NCI-H524 (cell line): ENCODE data around the gene B9D2.
A peak's percentile ranks its signal among the peaks of the same experiment; 100 is the strongest.
"Not testable (repeated sequence)": the region's sequence is repeated elsewhere in the genome, so short reads cannot be mapped to it uniquely, and the experiment has no call there.

Experiments
- DNase-seq, 2 experiments: peaks; one replicate each; lab custom pipeline; 2025; lab: John Stamatoyannopoulos, UW

Gene B9D2

DNA sequence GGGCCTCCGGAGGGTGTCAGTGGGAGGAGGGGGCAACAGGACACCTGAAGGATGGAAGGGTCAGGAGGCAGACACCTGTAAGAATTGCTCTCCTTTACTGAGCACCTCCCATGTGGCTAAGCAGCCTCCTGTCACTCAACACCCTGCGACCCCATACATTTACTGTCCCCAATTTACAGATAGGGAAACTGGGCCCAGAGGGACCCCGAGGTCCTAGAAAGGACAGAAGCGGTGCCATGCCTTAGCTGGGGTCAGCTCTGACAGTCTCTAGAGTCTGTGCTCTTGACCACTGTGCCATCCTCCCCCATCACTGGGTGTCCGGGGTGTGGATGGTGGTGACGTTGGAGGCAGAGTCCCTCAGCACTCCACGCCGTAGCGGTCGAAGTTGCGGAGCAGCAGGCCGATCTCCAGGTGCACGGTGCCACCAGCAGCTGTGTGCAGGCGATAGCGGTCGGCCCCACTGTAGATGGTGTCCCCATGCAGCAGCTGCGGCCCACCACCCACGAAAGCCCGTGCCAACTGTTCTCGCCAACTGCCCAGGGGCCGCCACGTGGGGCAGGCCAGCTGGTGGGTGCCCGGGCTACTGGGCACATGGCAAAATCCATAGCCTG lies 9.5 kb downstream of the B9D2 start:
- DNase-seq = peak in 1 of 2 experiments; percentile 28

DNA sequence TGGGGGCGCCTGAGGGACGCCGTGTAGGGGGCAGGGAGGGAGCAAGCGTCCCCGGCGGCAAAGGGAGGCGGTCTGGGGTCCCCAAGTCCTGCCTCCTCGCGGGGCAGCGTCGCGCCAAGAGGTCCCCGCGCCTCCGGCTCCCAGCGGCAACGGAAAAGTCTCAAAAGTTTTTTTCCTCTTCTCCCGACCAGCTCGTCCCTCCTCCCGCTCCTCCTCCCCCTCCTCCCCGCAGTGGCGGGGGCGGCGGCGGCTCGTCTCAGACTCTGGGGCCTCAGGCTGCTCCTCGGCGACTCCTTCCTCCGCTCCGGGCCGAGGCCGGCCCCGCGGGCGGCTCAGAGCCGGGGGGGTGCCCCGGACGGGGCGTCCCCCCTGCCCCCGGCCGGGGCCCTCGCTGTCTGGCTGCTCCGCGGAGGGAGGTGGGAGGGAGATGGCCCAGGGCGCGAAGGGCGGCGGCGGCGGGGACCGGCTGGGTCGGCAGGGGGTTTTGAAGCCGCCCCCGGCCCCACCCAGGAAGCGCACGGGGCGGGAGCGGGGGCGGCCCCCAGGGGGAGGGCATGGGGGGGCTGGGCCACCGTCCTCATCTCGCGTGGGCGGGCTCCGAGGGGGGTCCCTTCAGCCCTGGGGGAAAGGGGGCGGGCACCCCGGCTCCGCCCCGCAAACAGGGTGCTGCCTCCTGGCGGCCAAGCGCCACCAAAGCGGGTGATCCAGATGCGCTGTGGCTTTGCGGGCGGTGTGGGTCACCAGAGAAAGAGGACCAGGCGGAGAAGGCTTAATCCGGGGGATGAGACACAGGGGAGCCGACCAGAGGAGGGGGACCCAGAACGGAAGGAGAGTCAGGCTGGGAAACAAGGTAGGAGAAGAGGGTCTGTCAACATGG lies 10.2 kb downstream of the B9D2 start, which contains the start of gene TGFB1:
Gene TGFB1 (minus strand): TSS at position 457 of the 877 bp plus-strand sequence. CDS start 878 bp downstream, outside the sequence.
- peak in 1 of 2 experiments; percentile 73 for DNase-seq

DNA sequence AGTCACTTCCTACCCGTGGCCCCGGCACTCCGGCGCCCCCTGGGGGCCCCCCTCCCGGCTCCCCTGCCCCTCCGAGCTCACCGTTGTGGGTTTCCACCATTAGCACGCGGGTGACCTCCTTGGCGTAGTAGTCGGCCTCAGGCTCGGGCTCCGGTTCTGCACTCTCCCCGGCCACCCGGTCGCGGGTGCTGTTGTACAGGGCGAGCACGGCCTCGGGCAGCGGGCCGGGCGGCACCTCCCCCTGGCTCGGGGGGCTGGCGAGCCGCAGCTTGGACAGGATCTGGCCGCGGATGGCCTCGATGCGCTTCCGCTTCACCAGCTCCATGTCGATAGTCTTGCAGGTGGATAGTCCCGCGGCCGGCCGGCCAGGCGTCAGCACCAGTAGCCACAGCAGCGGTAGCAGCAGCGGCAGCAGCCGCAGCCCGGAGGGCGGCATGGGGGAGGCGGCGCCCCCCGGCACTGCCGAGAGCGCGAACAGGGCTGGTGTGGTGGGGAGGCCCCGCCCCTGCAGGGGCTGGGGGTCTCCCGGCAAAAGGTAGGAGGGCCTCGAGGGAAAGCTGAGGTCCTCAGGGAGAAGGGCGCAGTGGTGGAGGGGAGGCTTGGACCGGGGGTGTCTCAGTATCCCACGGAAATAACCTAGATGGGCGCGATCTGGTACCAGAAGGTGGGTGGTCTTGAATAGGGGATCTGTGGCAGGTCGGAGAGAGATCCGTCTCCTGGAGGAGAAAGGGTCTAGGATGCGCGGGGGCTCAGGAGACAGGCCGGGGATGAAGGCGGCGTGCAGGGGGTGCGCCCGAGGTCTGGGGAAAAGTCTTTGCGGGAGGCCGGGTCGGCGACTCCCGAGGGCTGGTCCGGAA lies 11.1 kb downstream of the B9D2 start:
- DNase-seq = peak; percentile 43 to 52

DNA sequence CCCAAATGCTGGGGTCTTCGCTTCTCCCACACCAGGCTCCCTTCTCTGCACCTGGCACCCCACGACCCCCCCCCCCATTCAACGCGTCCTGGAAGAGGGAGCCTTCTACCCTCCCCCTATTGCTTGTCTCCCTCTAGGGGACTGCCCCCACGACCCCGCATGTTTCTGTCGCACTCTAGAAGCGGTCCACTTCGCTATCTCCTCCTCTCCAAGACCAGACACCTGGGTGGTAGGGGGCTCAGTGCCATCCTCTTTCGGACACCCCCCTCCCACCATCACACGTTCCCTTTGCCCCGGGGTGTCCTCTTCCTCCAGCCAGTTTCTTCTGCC lies 11.7 kb downstream of the B9D2 start:
- DNase-seq = no peak

DNA sequence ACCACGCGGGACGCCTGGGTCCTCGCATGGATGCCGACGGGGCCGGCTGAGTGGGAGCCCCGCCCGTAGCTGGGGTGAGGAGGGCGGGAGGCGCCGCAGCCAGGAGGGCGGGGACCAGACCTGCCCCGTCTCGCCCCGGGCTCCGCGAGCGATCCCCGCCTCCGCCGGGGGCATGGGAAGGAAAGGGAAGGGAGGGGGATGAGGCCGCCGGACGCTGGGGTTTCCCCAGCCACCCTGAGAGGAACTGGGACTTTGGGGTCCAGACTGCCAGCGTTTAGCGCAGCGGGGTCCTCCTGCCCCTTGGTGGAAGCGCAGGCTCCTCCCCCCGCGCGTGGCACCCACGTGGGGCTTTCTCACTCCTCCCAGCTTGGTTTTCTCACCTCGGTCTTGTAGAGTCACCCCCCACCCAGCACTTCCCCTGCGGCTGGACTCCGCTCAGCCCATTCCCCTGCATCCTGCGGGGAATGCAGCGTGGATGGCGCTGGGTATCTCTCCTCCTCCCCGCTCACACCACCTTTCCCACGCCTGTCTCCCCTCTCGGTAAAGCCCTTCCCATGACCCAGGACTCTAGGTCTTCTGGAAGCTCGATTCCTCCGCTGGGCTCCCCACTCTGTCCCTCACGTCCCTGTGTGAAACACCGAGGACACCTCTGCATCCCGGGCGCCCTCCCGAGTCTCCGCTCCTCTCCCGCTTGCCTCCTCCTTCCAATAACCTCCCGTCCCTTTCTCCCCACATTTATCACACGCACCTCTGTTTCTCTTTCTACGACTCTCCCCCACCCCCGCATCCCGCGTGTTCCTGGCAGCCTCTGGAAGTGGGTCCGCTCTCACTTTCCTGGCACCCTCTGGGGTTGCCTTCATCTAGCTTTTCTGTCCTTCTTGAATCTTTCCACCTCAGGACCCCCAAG lies 12.4 kb downstream of the B9D2 start:
- DNase-seq = peak in 1 of 2 experiments; percentile 26

DNA sequence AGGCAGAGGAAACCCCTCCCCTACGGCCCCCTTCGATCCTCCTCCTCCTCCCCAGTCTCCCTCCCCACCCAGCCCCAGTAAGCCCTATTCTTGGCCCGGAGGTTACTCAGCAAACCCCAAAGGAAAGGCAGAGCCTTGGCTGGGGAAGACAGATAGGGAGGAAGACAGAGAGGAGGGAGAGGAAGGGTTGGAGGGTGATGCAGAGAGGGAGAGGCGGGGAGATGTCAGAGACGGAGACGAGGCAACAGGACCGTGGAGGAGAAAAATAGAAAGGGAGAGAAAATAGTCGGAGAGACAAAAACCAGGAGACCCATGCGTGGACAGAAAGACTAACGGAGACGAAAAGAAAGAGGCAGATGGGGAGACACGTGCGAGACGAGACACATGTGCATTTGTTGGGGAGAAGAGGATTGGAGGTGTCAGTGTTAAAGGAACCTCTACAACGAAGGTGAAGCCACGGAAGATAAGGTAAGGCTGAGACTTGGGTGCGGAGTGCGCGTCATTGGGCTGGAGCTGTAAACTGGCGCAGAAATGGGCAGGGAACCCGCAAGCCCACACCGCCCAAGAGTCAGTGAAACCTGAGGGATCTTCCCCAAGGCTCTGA lies 13.1 kb downstream of the B9D2 start:
- DNase-seq = no peak

DNA sequence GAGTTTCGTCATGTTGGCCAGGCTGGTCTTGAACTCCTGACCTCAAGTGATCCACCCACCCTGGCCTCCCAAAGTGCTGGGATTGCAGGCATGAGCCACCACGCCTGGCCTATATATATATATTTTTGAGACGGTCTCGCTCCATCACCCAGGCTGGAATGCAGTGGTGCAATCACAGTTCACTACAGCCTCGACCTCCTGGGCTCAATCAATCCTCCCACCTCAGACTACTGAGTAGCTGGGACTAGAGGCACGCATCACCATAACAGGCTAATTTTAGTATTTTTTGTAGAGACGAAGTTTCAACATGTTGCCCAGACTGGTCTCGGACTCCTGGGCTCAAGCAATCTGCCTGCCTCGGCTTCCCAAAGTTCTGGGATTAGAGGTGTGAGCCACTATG lies 17.0 kb downstream of the B9D2 start:
- not testable (repeated sequence) for DNase-seq

DNA sequence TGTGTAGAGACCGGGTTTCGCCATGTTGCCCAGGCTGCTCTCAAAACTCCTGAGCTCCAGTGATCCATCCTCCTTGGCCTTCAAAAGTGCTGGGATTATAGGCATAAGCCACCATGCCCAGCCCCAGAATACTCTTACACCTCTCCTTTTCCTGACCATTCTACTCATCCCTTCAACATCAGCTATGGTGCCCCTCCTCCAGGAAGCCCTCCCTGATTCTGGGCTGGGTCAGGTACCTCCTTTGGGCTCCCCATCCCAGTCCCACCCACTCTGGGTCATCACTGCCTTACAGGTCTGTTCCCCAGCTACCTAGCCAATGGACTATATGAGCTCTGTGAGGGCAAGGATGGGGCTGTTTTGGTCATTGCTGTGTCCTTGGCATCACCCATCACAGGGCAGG lies 19.8 kb downstream of the B9D2 start:
- DNase-seq = no peak

DNA sequence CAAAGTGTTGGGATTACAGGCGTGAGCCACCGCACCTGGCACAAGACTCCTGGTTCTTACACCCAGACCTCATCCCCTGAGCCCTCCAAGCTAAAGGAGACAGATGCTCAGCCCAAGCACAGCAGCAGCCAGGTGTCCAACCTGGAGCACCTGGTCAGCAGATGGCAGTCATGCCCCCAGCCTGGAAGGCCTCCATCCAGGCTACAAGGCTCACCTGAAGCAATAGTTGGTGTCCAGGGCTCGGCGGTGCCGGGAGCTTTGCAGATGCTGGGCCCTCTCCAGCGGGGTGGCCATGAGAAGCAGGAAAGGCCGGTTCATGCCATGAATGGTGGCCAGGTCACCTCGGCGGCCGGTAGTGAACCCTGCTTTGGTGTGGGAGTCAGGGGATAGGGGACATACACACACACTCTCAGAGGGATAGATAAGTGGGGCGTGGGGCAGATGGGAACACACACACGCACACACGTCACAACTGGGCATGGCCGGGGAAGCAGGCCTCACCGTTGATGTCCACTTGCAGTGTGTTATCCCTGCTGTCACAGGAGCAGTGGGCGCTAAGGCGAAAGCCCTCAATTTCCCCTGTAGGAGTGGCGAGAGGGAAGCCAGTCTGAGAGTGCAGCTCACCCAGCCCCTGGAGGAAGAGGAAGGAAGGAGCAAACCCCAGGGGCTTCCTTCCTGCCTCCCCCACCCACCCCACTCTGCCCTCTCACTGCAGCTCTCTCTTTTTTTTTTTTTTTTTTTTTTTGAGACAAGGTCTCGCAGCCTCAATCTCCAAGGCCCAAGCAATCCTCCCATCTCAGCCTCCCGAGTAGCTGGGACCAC lies 22.1 kb downstream of the B9D2 start:
- no peak for DNase-seq

DNA sequence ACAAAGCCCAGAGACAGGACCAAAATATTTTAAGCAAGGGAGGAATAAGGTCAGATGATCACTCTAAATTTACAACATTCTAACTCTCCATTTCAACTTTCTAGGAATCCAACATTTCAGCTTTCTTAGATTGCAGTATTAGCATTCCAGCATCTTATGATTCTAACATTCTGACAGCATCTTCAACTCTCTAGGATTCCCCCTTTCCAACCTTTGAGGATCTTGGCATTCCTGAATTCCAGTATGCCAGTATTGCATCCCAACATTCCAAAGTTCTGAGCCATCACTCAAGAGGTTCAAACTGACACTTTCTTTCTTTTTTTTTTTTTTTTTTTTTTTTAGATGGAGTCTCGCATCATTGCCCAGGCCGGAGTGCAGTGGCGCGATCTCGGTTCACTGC lies 24.0 kb downstream of the B9D2 start:
- no peak for DNase-seq

DNA sequence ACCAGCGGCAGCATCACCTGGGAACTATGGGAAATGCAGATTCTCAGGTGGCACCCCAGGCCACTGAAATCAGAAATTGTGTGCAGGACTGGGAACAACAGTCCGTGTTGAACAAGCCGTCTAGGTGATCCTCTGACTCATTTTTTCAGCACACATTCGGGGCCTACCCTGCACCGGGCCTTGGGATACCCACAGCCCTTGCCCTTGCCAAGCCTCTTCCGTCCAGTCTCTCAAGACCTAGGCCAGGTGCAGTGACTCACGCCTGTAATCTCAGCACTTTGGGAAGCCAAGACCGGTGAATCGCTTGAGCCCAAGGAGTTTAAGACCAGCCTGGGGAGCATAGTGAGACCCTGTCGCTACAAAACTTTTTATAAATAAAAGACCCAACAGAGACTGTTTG lies 28.5 kb downstream of the B9D2 start:
- DNase-seq = no peak

DNA sequence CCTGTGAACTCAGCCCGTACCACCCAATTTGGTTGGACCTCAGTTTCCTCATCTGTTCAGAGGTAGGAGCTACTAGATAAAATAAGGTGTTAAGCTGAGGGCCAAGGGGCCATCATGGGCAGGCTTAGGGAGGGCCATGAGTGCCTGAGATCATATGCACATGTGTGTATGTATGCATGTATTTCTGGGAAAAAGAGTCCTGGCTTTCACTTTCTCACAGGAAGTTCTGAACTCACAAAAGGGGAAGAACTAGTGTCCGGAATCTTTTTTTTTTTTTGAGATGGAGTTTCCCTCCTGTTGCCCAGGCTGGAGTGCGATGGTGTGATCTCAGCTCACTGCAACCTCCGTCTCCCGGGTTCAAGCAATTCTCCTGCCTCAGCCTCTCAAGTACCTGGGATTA lies 29.2 kb downstream of the B9D2 start:
- no peak for DNase-seq

DNA sequence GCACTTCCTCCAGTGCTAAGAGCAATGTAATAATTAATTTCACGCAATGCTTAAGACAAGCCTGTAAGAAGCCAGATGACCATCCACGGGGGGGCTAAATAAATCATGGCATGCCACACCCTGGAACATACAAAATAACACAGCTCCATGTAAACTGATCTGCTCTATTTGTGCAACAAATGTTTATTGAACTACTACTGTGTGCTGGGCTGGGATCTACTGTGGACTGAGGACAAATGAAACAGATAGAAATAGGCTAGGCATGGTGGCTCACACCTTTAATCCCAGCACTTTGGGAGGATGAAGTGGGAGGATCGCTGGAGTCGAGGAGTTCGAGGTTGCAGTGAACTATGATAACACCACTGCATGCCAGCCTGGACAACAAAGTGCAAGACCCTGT lies 31.5 kb downstream of the B9D2 start:
- DNase-seq = no peak

DNA sequence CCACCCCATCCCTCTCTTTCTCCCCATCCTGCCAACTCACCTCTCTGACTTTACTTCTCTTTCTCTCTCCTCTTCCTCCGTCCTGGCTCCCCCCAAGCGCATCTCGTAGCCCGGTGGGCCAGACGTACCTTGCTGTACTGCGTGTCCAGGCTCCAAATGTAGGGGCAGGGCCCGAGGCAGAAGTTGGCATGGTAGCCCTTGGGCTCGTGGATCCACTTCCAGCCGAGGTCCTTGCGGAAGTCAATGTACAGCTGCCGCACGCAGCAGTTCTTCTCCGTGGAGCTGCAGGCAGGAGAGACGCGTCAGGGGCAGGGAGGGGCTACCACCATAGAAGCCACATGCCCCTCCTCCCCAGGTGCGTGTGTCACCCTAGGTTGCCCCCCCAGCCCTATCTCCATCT lies 31.9 kb downstream of the B9D2 start:
- no peak for DNase-seq

DNA sequence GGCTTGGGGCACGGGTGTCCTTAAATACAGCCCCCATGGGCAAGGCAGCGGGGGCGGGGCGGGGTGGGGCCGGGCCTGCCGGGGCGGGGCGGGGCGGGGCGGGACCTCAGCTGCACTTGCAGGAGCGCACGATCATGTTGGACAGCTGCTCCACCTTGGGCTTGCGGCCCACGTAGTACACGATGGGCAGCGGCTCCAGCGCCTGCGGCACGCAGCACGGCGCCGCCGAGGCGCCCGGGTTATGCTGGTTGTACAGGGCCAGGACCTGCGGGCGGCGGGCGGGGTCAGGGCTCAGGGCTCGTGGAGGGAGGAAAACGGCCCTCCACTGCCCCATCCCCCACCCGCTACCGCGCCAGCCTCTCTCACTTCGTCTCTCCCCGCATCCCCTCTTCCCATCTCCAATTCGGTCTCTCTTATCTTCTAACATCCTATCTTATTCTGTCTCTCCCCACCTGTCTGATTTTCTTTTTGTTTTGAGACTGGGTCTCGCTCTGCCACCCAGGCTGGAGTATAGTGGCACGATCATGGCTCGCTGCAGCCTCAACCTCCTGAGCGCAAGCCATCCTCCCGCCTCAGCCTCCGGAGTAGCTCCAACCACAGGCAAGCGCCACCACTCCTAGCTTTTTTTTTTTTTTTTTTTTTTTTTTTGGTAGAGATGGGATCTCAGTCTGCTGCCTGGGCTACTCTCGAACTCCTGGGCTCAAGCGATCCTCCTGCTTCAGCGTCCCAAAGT lies 32.8 kb downstream of the B9D2 start:
- no peak for DNase-seq

DNA sequence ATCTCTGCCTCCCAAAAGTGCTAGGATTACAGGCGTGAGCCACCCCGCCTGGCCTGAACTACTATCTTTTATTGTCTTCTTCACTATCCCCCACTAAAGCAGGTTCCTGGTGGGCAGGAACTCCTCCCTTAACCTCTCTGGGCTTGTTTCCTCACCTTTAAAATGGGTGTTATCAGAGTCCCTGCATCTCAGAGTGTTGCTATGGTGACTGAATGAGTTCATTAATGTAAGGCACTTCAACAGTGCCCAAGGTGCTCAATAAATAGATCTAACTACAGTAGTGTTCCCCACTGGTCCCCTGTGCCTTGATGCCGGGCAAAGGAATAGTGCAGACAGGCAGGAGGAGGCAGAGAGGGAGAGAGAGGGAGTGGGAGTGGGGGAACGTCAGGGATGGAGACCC lies 33.5 kb downstream of the B9D2 start:
- no peak for DNase-seq

DNA sequence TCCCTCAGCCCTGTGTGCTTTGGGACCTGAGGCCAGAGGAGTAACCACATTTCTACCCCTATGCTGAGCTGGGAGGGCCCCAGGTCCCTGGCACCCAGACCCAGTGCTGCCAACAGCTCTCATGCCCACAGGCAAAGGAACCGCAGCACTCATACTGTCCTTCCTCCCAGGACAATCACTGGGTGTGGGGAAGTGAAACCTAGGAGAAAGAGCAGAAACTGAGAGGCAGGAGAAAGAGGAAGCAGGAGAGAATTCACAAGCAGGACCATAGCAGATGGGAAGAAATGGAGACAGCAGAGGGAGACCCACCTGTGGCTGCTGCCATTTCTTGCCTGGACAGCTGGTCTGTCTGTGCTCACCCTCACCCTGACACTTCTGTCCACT lies 35.1 kb downstream of the B9D2 start:
- DNase-seq = no peak

DNA sequence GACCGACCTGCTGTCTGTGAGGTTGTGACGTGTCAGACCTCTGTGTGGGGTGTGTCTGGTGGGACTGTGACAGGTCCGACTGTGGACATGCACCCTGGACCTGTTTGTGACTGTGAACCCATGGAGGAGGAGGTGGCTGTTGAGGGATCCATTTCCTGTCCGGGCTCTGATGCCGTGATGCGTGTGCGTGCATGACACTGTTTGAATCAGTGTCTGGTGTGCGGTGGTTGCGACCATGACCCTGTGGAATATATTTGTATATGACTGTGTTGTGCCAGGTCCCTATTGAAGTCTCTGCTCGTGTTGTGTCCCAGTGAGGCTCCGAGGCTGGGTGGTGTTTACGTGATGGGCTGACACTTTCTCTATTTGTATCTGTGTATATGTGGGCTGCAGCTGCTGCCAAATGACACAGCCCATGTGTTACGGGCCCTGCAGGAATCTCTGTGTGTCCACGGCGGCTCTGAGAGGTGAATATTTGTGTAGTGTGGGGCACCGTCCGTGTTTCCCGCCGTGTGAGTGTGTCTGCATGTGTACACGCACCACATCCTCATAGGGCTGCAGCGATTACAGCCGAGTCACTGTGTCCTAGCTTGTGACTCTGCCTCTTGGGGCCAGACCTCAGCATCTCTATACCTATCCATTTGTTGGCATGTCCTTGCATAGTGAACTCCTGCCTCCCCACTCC lies 35.6 kb downstream of the B9D2 start:
- no peak for DNase-seq

DNA sequence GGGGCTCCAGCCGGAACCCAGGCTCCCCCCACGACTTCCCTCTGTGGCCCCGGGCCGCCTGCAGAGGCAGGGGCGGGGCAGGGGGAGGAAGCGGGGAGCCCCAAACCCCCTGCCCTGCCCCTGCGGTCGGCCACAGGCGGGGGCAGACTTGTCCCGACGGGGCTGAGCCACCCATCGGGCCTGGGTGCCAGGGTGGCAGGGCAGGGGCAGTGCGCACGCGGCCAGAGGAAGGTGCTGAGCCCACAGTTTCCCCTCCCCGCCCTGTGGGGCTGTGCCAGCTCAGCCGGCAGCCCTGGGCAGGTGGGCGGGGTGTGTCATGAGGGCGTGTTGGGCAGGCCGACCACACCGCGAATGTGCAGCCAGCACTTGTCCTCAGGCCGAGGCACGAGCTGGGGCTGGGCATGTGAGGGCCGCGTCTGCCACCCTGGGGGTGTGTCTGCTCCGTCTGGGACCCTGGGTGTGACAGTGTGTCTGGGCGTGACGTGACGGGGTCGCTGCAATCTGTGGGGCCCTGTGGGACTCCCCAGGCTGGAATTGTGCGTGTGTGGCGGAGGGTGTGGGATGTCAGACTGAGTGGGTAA lies 36.3 kb downstream of the B9D2 start:
- DNase-seq = no peak
